ENCODE data around the gene TRRAP.

Gene TRRAP

DNA sequence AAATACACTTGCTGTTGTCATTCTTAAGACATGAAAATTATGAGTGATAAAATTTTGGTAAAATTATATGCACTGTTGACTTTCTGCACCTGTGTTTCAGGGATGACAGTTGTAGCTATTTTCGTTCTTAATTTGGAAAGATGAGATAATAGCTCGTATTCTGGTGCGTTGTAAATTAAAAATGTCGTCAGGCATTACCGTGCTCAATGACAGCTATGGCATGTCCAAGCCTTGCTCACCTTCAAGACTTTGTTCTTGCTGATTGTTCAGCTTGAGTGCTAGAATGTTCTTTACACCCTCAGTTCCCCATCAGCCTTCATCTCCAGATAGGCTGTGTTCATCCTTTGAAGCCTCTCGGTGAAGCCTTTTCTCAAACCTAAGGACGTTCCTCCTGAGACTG lies 21.5 kb downstream of the TRRAP start:
- H3K4me3 ChIP-seq (ENCODE audit: low read depth, low read length): no peak overlapping the region
- TF ChIP-seq, protein P1, sequence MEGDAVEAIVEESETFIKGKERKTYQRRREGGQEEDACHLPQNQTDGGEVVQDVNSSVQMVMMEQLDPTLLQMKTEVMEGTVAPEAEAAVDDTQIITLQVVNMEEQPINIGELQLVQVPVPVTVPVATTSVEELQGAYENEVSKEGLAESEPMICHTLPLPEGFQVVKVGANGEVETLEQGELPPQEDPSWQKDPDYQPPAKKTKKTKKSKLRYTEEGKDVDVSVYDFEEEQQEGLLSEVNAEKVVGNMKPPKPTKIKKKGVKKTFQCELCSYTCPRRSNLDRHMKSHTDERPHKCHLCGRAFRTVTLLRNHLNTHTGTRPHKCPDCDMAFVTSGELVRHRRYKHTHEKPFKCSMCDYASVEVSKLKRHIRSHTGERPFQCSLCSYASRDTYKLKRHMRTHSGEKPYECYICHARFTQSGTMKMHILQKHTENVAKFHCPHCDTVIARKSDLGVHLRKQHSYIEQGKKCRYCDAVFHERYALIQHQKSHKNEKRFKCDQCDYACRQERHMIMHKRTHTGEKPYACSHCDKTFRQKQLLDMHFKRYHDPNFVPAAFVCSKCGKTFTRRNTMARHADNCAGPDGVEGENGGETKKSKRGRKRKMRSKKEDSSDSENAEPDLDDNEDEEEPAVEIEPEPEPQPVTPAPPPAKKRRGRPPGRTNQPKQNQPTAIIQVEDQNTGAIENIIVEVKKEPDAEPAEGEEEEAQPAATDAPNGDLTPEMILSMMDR (IDR thresholded peaks at IDR 0.05; ENCODE audit: borderline replicate concordance, insufficient read depth, low read depth, low read length): no peak

DNA sequence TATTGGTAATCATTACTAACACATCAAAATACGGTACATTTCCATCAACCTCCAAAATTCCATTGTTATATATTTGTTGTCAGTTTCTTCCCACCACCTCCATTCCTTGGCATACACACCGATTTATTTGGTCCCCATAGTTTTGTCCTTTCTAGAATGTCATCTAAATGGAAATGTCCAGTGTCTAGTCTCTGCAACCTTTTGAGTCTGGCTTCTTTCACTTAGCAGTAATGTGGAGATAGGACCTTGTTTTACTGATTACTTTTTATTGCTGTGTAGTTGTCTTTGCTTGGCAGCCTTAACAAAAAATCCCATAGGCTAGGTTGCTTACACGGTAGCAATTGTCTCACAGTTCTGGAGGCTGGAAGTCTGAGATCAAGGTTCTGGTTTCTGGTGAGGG lies 22.5 kb downstream of the TRRAP start:
- TF ChIP-seq, protein P1 (IDR thresholded peaks at IDR 0.05; ENCODE audit: borderline replicate concordance, insufficient read depth, low read depth, low read length): no peak

DNA sequence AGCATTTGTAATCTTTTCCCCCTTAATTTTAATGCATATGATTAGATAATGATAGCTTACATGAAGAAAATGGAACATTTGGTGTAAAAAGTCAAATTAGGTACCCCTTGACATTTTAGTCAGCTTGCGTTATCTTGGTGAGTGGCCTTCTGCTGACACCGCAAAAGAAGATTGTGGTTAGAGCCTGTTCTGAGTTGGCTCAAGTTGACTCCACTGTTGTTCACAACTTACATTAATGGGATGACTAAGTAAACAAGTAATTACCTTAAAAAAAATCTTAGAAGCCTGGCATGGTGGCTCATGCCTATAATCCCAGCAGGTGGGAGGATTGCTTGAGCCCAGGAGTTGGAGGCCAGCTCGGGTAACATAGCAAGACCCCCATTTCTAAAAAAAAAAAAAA lies 24.2 kb downstream of the TRRAP start:
- no peak overlapping the region for H3K4me3 ChIP-seq (ENCODE audit: low read depth, low read length)
- TF ChIP-seq, protein P1 (IDR thresholded peaks at IDR 0.05; ENCODE audit: borderline replicate concordance, insufficient read depth, low read depth, low read length): no peak

More for the DNA sequence above, 22.5 kb downstream of the TRRAP start:
- H3K4me3 ChIP-seq (ENCODE audit: low read depth, low read length): no peak overlapping the region

DNA sequence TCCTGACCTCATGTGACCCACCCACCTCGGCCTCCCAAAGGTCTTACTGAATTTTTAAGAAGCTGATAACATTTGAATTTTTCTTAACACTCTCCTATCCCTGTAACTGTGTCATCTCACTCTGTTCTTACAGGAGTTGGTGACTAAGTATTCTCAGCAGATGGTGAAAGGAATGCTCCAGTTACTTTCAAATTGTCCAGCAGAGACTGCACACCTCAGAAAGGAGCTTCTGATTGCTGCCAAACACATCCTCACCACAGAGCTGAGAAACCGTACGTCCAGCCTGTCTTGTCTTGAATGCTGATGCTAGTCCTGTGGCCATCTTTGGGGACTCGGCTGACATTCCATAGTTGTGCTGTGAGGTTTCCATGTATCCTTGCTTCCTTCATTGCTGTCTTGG lies 24.9 kb downstream of the TRRAP start:
- TF ChIP-seq, protein P1 (IDR thresholded peaks at IDR 0.05; ENCODE audit: borderline replicate concordance, insufficient read depth, low read depth, low read length): no peak

DNA sequence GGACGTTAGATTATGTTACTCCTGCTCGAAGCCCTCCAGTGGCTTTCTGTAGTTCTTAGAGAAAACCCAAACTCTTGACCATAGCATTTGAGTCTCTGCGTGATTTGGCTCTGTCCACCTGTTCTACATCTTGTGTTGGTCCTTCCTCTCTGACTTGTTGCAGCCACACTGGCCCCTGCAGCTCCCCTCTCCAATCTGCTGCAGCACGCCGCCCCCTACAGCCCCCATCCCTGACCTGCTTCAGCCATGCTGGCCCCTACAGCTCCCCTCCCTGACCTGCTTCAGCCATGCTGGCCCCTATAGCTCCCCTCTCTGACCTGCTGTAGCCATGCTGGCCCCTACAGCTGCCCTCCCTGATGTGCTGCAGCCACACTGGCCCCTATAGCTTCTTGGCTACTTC lies 29.2 kb downstream of the TRRAP start:
- no peak overlapping the region for H3K4me3 ChIP-seq (ENCODE audit: low read depth, low read length)
- TF ChIP-seq, protein P1 (IDR thresholded peaks at IDR 0.05; ENCODE audit: borderline replicate concordance, insufficient read depth, low read depth, low read length): no peak

More for the DNA sequence above, 24.9 kb downstream of the TRRAP start:
- H3K4me3 ChIP-seq (ENCODE audit: low read depth, low read length): no peak overlapping the region

DNA sequence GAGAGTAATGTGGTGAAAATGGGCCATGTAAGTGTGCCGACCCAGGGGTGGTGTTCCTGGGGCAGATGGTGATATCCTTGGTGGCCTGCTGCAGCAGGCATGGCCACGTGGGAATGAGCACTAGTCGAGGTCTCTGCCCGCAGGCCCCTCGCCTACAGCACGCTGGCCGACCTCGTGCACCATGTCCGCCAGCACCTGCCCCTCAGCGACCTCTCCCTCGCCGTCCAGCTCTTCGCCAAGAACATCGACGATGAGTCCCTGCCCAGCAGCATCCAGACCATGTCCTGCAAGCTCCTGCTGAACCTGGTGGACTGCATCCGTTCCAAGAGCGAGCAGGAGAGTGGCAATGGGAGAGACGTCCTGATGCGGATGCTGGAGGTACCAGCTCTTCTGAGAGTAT lies 30.3 kb downstream of the TRRAP start:
- TF ChIP-seq, protein P1 (IDR thresholded peaks at IDR 0.05; ENCODE audit: borderline replicate concordance, insufficient read depth, low read depth, low read length): no peak
- no peak overlapping the region for H3K4me3 ChIP-seq (ENCODE audit: low read depth, low read length)

DNA sequence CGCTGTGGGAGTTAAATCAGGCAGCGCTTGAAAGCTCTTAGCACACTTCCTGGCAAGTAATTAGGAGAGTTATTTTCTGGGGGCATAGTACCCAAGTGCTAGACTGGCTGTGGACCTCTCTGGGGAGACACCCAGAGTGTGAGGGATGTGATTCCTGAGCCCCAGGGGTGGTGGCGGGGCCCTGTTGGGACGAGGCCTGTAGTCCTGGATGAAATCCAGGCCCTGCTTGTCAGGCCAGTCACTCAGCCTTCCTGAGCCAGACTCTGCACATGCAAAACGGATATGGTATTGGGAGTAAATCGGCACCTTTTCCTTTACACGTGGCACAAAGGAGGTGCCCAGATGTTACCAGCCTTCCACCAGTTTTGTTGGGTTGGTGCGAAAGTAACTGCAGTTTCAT lies 31.2 kb downstream of the TRRAP start:
- H3K4me3 ChIP-seq (ENCODE audit: low read depth, low read length): no peak overlapping the region
- TF ChIP-seq, protein P1 (IDR thresholded peaks at IDR 0.05; ENCODE audit: borderline replicate concordance, insufficient read depth, low read depth, low read length): no peak

Measured in GM12875 (cell line).